AG09309 (cell line): ENCODE data around the gene PLS1.
"Not testable (repeated sequence)": the region's sequence is repeated elsewhere in the genome, so short reads cannot be mapped to it uniquely, and the experiment has no call there.

Source experiments
- DNase-seq: peaks from one replicate; pipeline ENCODE4 v3.0.0-alpha.2; 2010; ENCODE audit warnings: low read depth
- H3K4me3 ChIP-seq: 2 replicates; pipeline ENCODE4 v1.5.1; 2011; ENCODE audit warnings: mild to moderate bottlenecking, low read depth, low read length, moderate library complexity; ENCODE audit not compliant: control insufficient read depth
- CTCF ChIP-seq: IDR thresholded peaks from 2 replicates; pipeline ENCODE4 v1.5.1; 2011; ENCODE audit warnings: mild to moderate bottlenecking, low read depth, low read length, inconsistent platforms; ENCODE audit not compliant: insufficient read depth, control insufficient read depth; ENCODE audit errors: missing control alignments

Gene PLS1

GRCh38 chr3:142595951-142596725, at the start of gene PLS1:
Gene PLS1, plus strand, starts transcription at chr3:142596393. Its CDS starts 67,845 bp downstream, at chr3:142664238.
- no peak for DNase-seq
- peak within 1 kb of the TSS; percentile 97 for H3K4me3 ChIP-seq
- no peak for TF ChIP-seq CTCF

- no peak overlapping the region for H3K4me3 ChIP-seq
Observed at GRCh38 chr3:142549986-142550385, 46.2 kb upstream of the PLS1 start.

DNA sequence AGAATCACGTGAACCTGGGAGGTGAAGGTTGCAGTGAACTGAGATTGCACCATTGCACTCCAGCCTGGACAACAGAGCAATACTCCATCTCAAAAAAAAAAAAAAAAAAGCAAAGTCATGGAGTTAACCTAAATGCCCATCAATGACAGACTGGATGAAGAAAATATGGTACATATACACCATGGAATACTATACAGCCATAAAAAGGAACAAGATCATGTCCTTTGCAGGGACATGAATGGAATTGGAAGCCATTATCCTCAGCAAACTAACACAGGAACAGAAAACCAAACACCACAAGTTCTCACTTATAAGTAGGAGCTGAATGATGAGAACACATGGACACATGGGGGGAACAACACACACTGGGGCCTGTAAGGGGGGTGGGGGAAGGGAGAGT, 43.6 kb upstream of the PLS1 start:
- H3K4me3 ChIP-seq, DNase-seq: not testable (repeated sequence)

More at GRCh38 chr3:142549986-142550385, 46.2 kb upstream of the PLS1 start:
- TF ChIP-seq CTCF: no peak
- DNase-seq: no peak

DNA sequence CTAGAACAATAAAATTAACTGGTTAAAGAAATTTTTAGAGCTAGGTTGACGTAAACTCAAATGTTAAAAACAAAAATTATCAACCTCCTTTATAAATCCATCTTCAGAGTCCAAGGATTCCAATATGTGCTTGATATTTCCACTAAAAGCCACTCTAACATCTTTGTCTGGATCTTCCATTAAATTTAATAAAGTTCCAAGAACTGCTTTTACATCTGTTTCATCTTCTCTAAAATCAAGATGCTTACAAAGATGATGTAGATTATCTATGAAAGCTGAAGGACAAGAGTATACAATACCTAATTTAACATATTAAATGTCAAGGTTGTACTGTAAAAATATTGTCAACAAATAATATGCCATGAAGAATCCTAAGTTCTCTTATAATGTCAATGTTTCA, 42.5 kb upstream of the PLS1 start:
- TF ChIP-seq CTCF: no peak
- H3K4me3 ChIP-seq: no peak overlapping the region
- DNase-seq: no peak

GRCh38 chr3:142560118-142560517, 36.1 kb upstream of the PLS1 start:
- no peak for DNase-seq
- no peak for TF ChIP-seq CTCF

DNA sequence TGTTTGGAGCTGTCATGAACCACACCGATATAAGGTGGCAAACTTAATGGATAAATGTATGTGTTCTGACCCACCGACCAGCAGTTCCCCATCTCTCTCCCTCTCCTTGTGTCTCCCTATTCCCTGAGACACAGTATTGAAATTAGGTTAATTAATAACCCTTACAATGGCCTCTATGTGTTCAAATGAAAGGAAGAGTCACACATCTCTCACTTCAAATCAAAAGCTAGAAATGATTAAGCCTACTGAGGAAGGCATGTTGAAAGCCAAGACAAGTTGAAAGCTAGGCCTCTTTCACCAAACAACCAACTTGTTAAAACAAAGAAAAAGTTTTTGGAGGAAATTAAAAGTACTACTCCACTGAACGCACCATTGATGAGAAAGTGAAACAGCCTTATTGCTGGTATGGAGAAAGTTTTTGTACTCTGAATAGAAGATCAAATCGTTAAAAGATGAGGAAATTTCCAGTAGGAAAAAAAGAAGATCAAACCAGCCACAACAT, 32.6 kb upstream of the PLS1 start:
- no peak overlapping the region for H3K4me3 ChIP-seq
- TF ChIP-seq CTCF: no peak
- DNase-seq: no peak

More at GRCh38 chr3:142560118-142560517, 36.1 kb upstream of the PLS1 start:
- no peak overlapping the region for H3K4me3 ChIP-seq

- no peak for TF ChIP-seq CTCF
- DNase-seq: no peak
Observed at GRCh38 chr3:142566096-142566495, 30.1 kb upstream of the PLS1 start.

More at GRCh38 chr3:142566096-142566495, 30.1 kb upstream of the PLS1 start:
- no peak overlapping the region for H3K4me3 ChIP-seq
